GM12864 (cell line): ENCODE results near the gene C7orf33.
"Not testable (repeated sequence)": the region's sequence is repeated elsewhere in the genome, so short reads cannot be mapped to it uniquely, and the experiment has no call there.

ENCODE experiments used
- DNase-seq: peaks from one replicate; pipeline ENCODE4 v3.0.0-alpha.2; 2011; ENCODE audit warnings: low read depth
- H3K4me3 ChIP-seq: 2 replicates; pipeline ENCODE4 v1.5.1; 2011; ENCODE audit warnings: mild to moderate bottlenecking, low read depth, low read length, control low read depth
- CTCF ChIP-seq: IDR thresholded peaks from 2 replicates; pipeline ENCODE4 v1.5.1; 2011; ENCODE audit warnings: low read depth, mild to moderate bottlenecking, moderate library complexity, low read length, control low read depth, inconsistent platforms; ENCODE audit errors: missing control alignments

C7orf33 gene

DNA sequence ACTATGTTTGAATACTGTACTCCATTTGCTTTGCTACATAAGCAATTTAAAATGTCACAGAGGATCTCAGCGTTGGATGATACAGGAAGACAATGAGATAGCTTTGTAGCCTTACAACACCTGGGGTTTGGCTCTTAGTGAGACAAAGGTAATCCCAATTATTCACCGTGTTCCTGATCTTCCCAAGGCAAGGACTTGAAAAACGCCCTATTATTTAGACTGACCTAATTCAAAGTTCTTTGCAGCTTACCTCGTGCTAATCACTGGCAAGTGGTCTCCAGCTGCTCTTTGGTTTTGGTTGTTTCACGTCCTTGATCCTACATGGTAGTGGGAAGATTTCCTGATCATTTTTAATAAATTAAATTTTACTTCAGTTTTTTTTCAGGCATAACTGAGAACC, 23.0 kb upstream of the C7orf33 start:
- TF ChIP-seq CTCF = no peak
- DNase-seq = no peak

DNA sequence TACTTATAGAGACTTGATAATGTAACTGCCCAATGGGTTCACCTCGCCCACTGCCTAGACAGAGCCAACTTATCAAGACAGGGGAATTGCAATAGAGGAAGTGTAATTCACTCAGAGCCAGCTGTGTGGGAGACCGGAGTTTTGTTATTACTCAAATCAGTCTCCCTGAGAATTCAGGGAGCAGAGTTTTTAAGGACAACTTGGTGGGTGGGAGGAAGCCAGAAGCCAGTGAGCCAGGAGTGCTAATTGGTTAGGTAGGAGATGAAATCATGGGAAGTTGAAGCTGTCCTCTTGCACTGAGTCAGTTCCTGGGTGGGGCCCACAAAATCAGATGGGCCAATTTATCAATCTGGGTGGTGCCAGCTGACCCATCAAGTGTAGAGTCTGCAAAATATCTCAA, 20.1 kb upstream of the C7orf33 start:
- DNase-seq = no peak
- H3K4me3 ChIP-seq = no peak overlapping the region
- no peak for TF ChIP-seq CTCF

More for the DNA sequence above, 23.0 kb upstream of the C7orf33 start:
- no peak overlapping the region for H3K4me3 ChIP-seq

GRCh38 chr7:148570973-148571372, 19.6 kb upstream of the C7orf33 start:
- DNase-seq, H3K4me3 ChIP-seq: not testable (repeated sequence)

- no peak overlapping the region for H3K4me3 ChIP-seq
- DNase-seq = no peak
- no peak for TF ChIP-seq CTCF
These were observed 19.2 kb upstream of the C7orf33 start for GRCh38 chr7:148571381-148571780.

- DNase-seq = no peak
- H3K4me3 ChIP-seq = no peak overlapping the region
- no peak for TF ChIP-seq CTCF
These were observed 18.5 kb upstream of the C7orf33 start for GRCh38 chr7:148572067-148572522.

- not testable (repeated sequence) for DNase-seq, H3K4me3 ChIP-seq
These were observed 17.0 kb upstream of the C7orf33 start for GRCh38 chr7:148573581-148573980.

GRCh38 chr7:148575640-148576411, 14.7 kb upstream of the C7orf33 start:
- DNase-seq = no peak
- TF ChIP-seq CTCF = peak; percentile 89
- no peak overlapping the region for H3K4me3 ChIP-seq

GRCh38 chr7:148579366-148579765, 11.2 kb upstream of the C7orf33 start:
- H3K4me3 ChIP-seq = no peak overlapping the region
- no peak for TF ChIP-seq CTCF
- DNase-seq = no peak
